Measurements from ENCODE around the gene MBTPS1. TPM values are rescaled to one million over a fixed set of nuclear protein-coding genes. Genes with fewer than 3 reads are reported as not detected.
"Not testable (repeated sequence)": the region's sequence is repeated elsewhere in the genome, so short reads cannot be mapped to it uniquely, and the experiment has no call there.

MBTPS1 gene
- polyA plus RNA-seq, 2 donors, result 23.1 to 25.6 TPM

DNA sequence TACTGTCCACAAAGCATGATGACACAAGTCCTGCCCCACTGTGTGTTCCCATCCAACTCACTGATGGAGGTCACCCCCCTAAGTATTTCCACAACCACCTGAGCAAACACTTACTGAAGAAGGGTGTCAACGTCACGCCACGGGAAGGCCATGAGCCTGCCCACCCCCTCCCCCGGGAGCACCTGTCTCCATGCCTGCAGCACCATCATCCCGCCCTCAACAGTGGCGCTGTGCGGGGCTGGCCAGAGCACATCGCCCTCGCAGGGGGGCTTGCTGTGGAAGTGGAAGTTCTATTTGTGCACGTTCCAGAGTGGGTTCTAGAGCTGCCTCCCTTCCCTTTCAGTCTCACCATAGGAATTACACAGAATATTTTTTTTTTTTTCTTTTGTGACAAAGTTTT, 4.3 kb upstream of the MBTPS1 start:
- Histone ChIP-seq H3K27me3 (ENCODE audit: control insufficient read depth in 1 of 2, insufficient read depth in 2 of 2, low read length in 2 of 2) (no peaks in the 10 kb centered on the region), H3K27ac (ENCODE audit: low read depth in 2 of 2, low read length in 1 of 2) (no peak overlapping the region), H3K4me3 (ENCODE audit: low read depth in 1 of 2, low read length in 2 of 2) (no peak overlapping the region), H3K9me3 (ENCODE audit: control insufficient read depth in 2 of 2, insufficient read depth in 1 of 2, low read depth in 1 of 2, low read length in 1 of 2) (no peaks in the 10 kb centered on the region), H3K36me3 (ENCODE audit: control insufficient read depth in 2 of 2, insufficient read depth in 2 of 2, low read length in 1 of 2) (peaks cover 0 to 10% of the 10 kb centered on the region in 2 donors), H3K4me1 (ENCODE audit: control insufficient read depth in 2 of 2, insufficient read depth in 2 of 2, low read length in 1 of 2) (peaks cover 0 to 5% of the 10 kb centered on the region in 2 donors)
- WGBS, 2 donors, result 89% methylated on average over 10 of the region's 10 CpGs

DNA sequence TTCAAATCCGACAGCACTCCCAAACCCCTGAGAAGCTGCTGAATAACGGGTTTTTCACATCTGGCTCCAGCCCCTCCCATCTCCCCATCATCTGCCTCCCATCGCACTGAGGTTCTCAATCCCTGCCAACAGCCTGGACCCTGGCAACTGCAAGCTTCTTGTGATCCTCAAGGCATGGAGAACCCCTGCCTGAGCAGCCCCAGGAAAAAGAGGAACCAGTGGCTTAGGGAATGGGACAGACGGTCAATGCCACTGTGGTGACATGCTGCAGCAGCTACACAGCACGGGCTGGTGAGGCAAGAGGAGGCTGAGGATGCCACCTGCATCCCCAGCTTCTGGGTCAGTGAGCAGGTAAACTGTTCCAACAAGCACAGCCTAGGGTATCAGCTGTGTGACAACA, 3.3 kb upstream of the MBTPS1 start:
- 73 to 76% methylated on average over 5 of the region's 5 CpGs for WGBS, 2 donors
- Histone ChIP-seq H3K4me3 (ENCODE audit: low read depth in 1 of 2, low read length in 2 of 2) (no peak overlapping the region), H3K36me3 (ENCODE audit: control insufficient read depth in 2 of 2, insufficient read depth in 2 of 2, low read length in 1 of 2) (peaks cover 0 to 10% of the 10 kb centered on the region in 2 donors), H3K4me1 (ENCODE audit: control insufficient read depth in 2 of 2, insufficient read depth in 2 of 2, low read length in 1 of 2) (peaks cover 0 to 5% of the 10 kb centered on the region in 2 donors), H3K9me3 (ENCODE audit: control insufficient read depth in 2 of 2, insufficient read depth in 1 of 2, low read depth in 1 of 2, low read length in 1 of 2) (no peaks in the 10 kb centered on the region), H3K27ac (ENCODE audit: low read depth in 2 of 2, low read length in 1 of 2) (no peak overlapping the region), H3K27me3 (ENCODE audit: control insufficient read depth in 1 of 2, insufficient read depth in 2 of 2, low read length in 2 of 2) (no peaks in the 10 kb centered on the region)

DNA sequence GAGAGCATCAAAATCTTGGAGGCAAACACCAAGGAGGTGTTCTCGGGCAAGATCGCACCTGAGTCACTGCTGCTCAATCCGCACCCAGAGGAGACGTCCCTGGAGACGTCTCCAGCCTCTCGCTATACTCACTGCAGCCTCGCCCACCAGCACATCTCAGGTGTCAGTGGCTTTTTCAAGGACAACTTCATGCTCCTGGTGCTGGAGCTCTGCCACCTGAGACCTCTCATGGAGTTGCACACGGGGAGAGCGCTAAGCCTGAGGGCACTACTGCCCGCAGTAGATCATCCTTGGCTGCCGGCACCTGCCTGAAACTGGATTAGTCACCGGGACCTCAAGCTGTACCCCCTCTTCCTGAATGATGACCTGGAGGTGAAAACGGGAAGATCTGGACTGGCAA, 2.6 kb upstream of the MBTPS1 start:
- peaks cover 0 to 5% of the 10 kb centered on the region in 2 donors for H3K4me1 ChIP-seq (ENCODE audit: control insufficient read depth in 2 of 2, insufficient read depth in 2 of 2, low read length in 1 of 2)
- no peak overlapping the region for H3K4me3 ChIP-seq (ENCODE audit: low read depth in 1 of 2, low read length in 2 of 2)
- peak overlapping the region in 1 of 2 donors; percentile 27 for H3K27ac ChIP-seq (ENCODE audit: low read depth in 2 of 2, low read length in 1 of 2)
- WGBS, 2 donors, result 58 to 66% methylated on average over 13 of the region's 13 CpGs
- no peaks in the 10 kb centered on the region for H3K27me3 ChIP-seq (ENCODE audit: control insufficient read depth in 1 of 2, insufficient read depth in 2 of 2, low read length in 2 of 2)
- H3K9me3 ChIP-seq (ENCODE audit: control insufficient read depth in 2 of 2, insufficient read depth in 1 of 2, low read depth in 1 of 2, low read length in 1 of 2), result no peaks in the 10 kb centered on the region
- H3K36me3 ChIP-seq (ENCODE audit: control insufficient read depth in 2 of 2, insufficient read depth in 2 of 2, low read length in 1 of 2), result peaks cover 0 to 9% of the 10 kb centered on the region in 2 donors

DNA sequence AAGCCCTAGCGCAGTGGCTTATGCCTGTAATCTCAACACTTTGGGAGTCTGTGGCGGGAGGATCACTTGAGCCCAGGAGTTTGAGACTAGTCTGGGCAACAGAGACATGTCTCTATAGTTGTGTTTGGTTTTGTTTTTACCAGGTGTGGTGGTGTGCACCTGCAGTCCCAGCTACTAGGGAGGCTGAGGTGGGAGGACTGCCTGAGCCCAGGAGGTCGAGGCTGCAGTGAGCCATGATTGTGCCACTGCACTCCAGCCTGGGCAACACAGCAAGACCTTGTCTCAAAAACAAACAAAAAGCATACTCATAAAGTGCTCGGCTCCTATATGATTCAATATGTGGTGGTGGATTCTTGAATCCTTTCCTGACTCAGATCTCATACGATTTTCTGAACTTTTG, 1.6 kb upstream of the MBTPS1 start:
- not testable (repeated sequence) for H3K27ac ChIP-seq (ENCODE audit: low read depth in 2 of 2, low read length in 1 of 2); H3K27me3 ChIP-seq (ENCODE audit: control insufficient read depth in 1 of 2, insufficient read depth in 2 of 2, low read length in 2 of 2); H3K9me3 ChIP-seq (ENCODE audit: control insufficient read depth in 2 of 2, insufficient read depth in 1 of 2, low read depth in 1 of 2, low read length in 1 of 2); H3K4me3 ChIP-seq (ENCODE audit: low read depth in 1 of 2, low read length in 2 of 2); H3K4me1 ChIP-seq (ENCODE audit: control insufficient read depth in 2 of 2, insufficient read depth in 2 of 2, low read length in 1 of 2); H3K36me3 ChIP-seq (ENCODE audit: control insufficient read depth in 2 of 2, insufficient read depth in 2 of 2, low read length in 1 of 2)
- 90% methylated on average over 5 of the region's 5 CpGs for WGBS, 2 donors

DNA sequence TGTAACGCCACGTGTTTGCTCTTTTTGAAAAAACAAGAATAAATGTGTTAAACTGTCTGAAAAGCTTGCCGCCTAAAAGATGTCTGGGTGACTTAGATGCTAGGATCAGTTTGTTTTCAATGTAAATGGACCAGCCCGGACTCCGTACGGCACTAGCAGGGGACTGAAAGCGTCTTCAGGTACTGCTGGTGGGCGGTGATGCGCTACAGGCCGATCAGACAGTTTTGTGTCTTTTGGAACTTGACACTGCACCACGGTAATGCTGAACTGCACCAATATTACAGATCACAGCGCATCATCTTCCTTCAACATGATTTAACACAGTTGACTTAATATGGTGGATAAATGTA, 727 bp upstream of the MBTPS1 start:
- Histone ChIP-seq H3K36me3 (ENCODE audit: control insufficient read depth in 2 of 2, insufficient read depth in 2 of 2, low read length in 1 of 2) (no peaks in the 10 kb centered on the region), H3K27ac (ENCODE audit: low read depth in 2 of 2, low read length in 1 of 2) (peak overlapping the region; percentile 96 to 98), H3K27me3 (ENCODE audit: control insufficient read depth in 1 of 2, insufficient read depth in 2 of 2, low read length in 2 of 2) (no peaks in the 10 kb centered on the region), H3K4me3 (ENCODE audit: low read depth in 1 of 2, low read length in 2 of 2) (peak overlapping the region; percentile 92 to 94), H3K4me1 (ENCODE audit: control insufficient read depth in 2 of 2, insufficient read depth in 2 of 2, low read length in 1 of 2) (peaks cover 0 to 5% of the 10 kb centered on the region in 2 donors), H3K9me3 (ENCODE audit: control insufficient read depth in 2 of 2, insufficient read depth in 1 of 2, low read depth in 1 of 2, low read length in 1 of 2) (no peaks in the 10 kb centered on the region)
- WGBS, 2 donors, result 7 to 9% methylated on average over 12 of the region's 12 CpGs

DNA sequence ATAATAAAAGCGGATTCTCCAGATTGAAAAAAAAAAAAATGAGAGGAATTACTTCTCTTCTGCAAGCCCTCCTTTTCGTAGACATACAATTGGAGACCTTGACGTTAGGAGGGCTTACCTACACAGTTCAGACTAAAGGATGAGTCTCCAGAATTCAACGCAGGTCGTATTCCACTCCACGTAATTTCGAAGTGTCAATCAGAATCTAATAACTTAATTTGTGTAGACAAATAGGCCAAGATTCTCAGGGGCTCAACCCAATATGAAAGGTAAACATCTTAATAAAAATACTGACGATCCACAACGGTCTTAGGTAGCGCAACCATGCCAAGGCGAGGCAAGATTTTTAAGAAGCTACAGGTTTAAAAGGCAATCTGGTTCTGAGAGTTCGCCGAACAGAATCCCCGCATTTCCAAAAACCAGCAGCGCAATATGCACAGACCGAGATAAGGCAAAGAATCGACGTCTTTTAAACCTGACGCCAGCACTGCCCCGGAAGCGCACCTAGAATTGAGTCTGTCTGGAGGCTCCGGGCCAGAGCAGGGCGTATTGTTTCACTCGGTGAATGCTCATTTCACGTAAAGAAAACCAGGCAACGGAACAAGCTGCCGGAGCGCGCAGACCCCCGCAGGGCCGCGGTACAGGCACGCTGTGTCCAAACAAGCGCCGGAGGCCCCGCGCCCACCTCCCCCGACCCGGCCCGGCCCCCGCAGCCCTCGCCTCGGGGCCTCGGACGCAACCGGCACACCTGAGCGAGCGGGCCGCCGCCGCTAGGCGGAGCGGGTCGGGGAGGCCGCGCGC, 623 bp downstream of the MBTPS1 start:
- Histone ChIP-seq H3K27me3 (ENCODE audit: control insufficient read depth in 1 of 2, insufficient read depth in 2 of 2, low read length in 2 of 2) (no peaks in the 10 kb centered on the region), H3K4me1 (ENCODE audit: control insufficient read depth in 2 of 2, insufficient read depth in 2 of 2, low read length in 1 of 2) (peaks cover 0 to 5% of the 10 kb centered on the region in 2 donors), H3K27ac (ENCODE audit: low read depth in 2 of 2, low read length in 1 of 2) (peak overlapping the region; percentile 96 to 98), H3K4me3 (ENCODE audit: low read depth in 1 of 2, low read length in 2 of 2) (peak overlapping the region; percentile 92 to 94), H3K36me3 (ENCODE audit: control insufficient read depth in 2 of 2, insufficient read depth in 2 of 2, low read length in 1 of 2) (no peaks in the 10 kb centered on the region), H3K9me3 (ENCODE audit: control insufficient read depth in 2 of 2, insufficient read depth in 1 of 2, low read depth in 1 of 2, low read length in 1 of 2) (no peaks in the 10 kb centered on the region)
- WGBS, 2 donors, result 1% methylated on average over 38 to 57 of the region's 57 CpGs

DNA sequence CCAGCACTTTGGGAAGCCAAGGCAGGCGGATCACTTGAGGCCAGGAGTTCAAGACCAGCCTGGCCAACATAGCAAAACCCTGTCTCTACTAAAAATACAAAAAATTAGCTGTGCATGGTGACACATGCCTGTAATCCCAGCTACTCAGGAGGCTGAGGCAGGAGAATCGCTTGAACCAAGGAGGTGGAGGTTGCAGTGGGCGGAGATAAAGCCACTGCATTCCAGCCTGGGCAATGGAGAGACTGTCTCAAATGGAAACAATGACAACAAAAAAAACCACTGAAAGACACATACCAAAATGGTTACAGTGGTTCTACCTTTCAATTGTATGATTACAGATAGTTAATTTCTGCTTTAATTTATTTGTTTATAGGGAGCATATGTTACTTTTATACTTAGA, 4.8 kb downstream of the MBTPS1 start:
- not testable (repeated sequence) for H3K4me3 ChIP-seq (ENCODE audit: low read depth in 1 of 2, low read length in 2 of 2); H3K27ac ChIP-seq (ENCODE audit: low read depth in 2 of 2, low read length in 1 of 2); H3K36me3 ChIP-seq (ENCODE audit: control insufficient read depth in 2 of 2, insufficient read depth in 2 of 2, low read length in 1 of 2); H3K27me3 ChIP-seq (ENCODE audit: control insufficient read depth in 1 of 2, insufficient read depth in 2 of 2, low read length in 2 of 2); H3K9me3 ChIP-seq (ENCODE audit: control insufficient read depth in 2 of 2, insufficient read depth in 1 of 2, low read depth in 1 of 2, low read length in 1 of 2); H3K4me1 ChIP-seq (ENCODE audit: control insufficient read depth in 2 of 2, insufficient read depth in 2 of 2, low read length in 1 of 2)
- 85 to 96% methylated on average over 3 of the region's 3 CpGs for WGBS, 2 donors

DNA sequence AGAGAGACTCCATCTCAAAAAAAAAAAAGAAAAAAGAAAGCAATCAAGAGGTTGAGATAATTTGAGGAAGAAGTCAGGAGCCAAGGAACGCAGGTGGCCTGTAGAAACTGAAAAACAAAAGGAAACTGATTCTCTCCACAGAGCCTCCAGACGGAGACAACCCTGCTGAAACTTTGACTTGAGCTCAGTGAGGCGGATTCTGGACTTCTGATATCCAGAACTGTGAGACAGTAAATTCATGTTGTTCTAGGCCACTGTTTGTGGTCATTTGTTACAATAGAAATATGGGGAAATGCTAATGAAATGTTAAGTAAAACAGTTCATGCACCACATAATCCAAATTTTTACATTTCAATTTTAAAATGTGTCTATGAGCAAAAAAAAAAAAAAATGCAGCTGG, 5.2 kb downstream of the MBTPS1 start:
- 67 to 75% methylated on average over 3 of the region's 3 CpGs for WGBS, 2 donors
- H3K4me1 ChIP-seq (ENCODE audit: control insufficient read depth in 2 of 2, insufficient read depth in 2 of 2, low read length in 1 of 2), result no peaks in the 10 kb centered on the region

DNA sequence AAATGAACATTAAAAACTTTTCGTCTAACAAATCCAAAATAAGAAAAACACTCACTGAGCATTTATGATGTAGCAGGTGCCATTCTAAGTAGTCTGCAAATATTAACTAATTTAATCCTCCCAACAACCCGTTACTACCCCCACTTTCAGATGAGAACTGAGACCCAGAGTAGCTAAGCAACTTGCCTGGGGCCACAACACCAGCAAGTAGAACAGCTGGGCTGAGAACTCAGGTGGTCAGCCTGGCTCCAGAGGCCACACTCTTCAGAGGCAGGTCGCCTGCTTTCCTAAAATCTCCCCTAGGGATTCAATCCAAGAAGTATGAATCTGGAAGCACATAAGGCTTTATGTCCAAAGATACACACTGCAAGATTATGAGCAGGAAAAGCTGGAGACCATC, 6.2 kb downstream of the MBTPS1 start:
- Histone ChIP-seq H3K4me3 (ENCODE audit: low read depth in 1 of 2, low read length in 2 of 2) (no peak overlapping the region), H3K27me3 (ENCODE audit: control insufficient read depth in 1 of 2, insufficient read depth in 2 of 2, low read length in 2 of 2) (no peaks in the 10 kb centered on the region), H3K9me3 (ENCODE audit: control insufficient read depth in 2 of 2, insufficient read depth in 1 of 2, low read depth in 1 of 2, low read length in 1 of 2) (no peaks in the 10 kb centered on the region), H3K4me1 (ENCODE audit: control insufficient read depth in 2 of 2, insufficient read depth in 2 of 2, low read length in 1 of 2) (peaks cover 0 to 1% of the 10 kb centered on the region in 2 donors), H3K27ac (ENCODE audit: low read depth in 2 of 2, low read length in 1 of 2) (no peak overlapping the region), H3K36me3 (ENCODE audit: control insufficient read depth in 2 of 2, insufficient read depth in 2 of 2, low read length in 1 of 2) (peaks cover 0 to 2% of the 10 kb centered on the region in 2 donors)
- WGBS, 2 donors, result 72 to 87% methylated on average over 3 of the region's 3 CpGs

More for the DNA sequence above, 5.2 kb downstream of the MBTPS1 start:
- no peaks in the 10 kb centered on the region for H3K27me3 ChIP-seq (ENCODE audit: control insufficient read depth in 1 of 2, insufficient read depth in 2 of 2, low read length in 2 of 2)
- no peak overlapping the region for H3K27ac ChIP-seq (ENCODE audit: low read depth in 2 of 2, low read length in 1 of 2)
- H3K36me3 ChIP-seq (ENCODE audit: control insufficient read depth in 2 of 2, insufficient read depth in 2 of 2, low read length in 1 of 2), result peaks cover 0 to 2% of the 10 kb centered on the region in 2 donors
- H3K4me3 ChIP-seq (ENCODE audit: low read depth in 1 of 2, low read length in 2 of 2), result no peak overlapping the region
- no peaks in the 10 kb centered on the region for H3K9me3 ChIP-seq (ENCODE audit: control insufficient read depth in 2 of 2, insufficient read depth in 1 of 2, low read depth in 1 of 2, low read length in 1 of 2)
